Thyroid gland (tissue), 4 donors: ENCODE results near the gene CHCT1. TPM values are rescaled to one million over a fixed set of nuclear protein-coding genes. Genes with fewer than 3 reads are reported as not detected.
A peak's percentile ranks its signal among the peaks of the same experiment; 100 is the strongest.

Experiments used
- DNase-seq, 2 donors: peaks; one replicate each; pipeline ENCODE4 v3.0.0-alpha.2; 2019
- H3K27ac ChIP-seq, 3 donors: fragments of 200-600 bp; sonication (generic); 1 replicate in 2 of 3; 2 replicates in 1 of 3; pipeline ENCODE4 v1.5.1; 2016 to 2019; ENCODE audit warnings: mild to moderate bottlenecking in 1 of 3, moderate library complexity in 1 of 3
- H3K27me3 ChIP-seq: fragments of 200-600 bp; sonication (generic); one replicate; pipeline ENCODE4 v1.5.1; 2019
- H3K36me3 ChIP-seq, 2 donors: fragments of 200-600 bp; sonication (generic); one replicate each; pipeline ENCODE4 v1.5.1; 2016 to 2019
- H3K4me1 ChIP-seq, 2 donors: fragments of 200-600 bp; sonication (generic); one replicate each; pipeline ENCODE4 v1.5.1; 2017 to 2019
- H3K4me3 ChIP-seq, 3 donors: fragments of 200-600 bp; sonication (generic); replicated peaks in 1 of 3; 1 replicate in 2 of 3; 2 replicates in 1 of 3; pipeline ENCODE4 v1.5.1; 2016; ENCODE audit warnings: mild to moderate bottlenecking in 1 of 3
- H3K9me3 ChIP-seq: fragments of 200-600 bp; sonication (generic); one replicate; pipeline ENCODE4 v1.5.1; 2017
- POLR2A ChIP-seq, 2 donors: fragments of 450-650 bp; IDR thresholded peaks; one replicate each; pipeline ENCODE4 v1.6.1; 2017; ENCODE audit warnings: antibody characterized with exemption in 2 of 2, mild to moderate bottlenecking in 2 of 2, moderate library complexity in 1 of 2
- WGBS, 2 donors: methylation state at CpG; one replicate each; pipeline ENCODE4 v1.1.5; 2017; 5-methylcytosine and 5-hydroxymethylcytosine counted together
- intact Hi-C: fragments of 100-400 bp; cut with DNase I; formaldehyde crosslinking; loops from one replicate; pipeline ENCODE4 v1.15.1; 2023
- total RNA-seq, 4 donors: library from RNA; depleted of rRNA; stranded (reverse); fragments of >200 nt; gene quantifications; one replicate each; pipeline ENCODE4 v1.2.3, GENCODE V29; 2016
- TF ChIP-seq, protein P1 (sequence below), 6 experiments: fragments of 200-600 bp in 3 of 6; fragments of 450-650 bp in 3 of 6; sonication (generic) in 3 of 6; IDR thresholded peaks; one replicate each; pipeline ENCODE4 v1.5.1; 2016 to 2019; ENCODE audit warnings: antibody characterized with exemption in 6 of 6, mild to moderate bottlenecking in 2 of 6, inconsistent platforms in 1 of 6, moderate library complexity in 1 of 6

The CHCT1 gene
- total RNA-seq, 4 donors from 2014 or later = not detected

DNA sequence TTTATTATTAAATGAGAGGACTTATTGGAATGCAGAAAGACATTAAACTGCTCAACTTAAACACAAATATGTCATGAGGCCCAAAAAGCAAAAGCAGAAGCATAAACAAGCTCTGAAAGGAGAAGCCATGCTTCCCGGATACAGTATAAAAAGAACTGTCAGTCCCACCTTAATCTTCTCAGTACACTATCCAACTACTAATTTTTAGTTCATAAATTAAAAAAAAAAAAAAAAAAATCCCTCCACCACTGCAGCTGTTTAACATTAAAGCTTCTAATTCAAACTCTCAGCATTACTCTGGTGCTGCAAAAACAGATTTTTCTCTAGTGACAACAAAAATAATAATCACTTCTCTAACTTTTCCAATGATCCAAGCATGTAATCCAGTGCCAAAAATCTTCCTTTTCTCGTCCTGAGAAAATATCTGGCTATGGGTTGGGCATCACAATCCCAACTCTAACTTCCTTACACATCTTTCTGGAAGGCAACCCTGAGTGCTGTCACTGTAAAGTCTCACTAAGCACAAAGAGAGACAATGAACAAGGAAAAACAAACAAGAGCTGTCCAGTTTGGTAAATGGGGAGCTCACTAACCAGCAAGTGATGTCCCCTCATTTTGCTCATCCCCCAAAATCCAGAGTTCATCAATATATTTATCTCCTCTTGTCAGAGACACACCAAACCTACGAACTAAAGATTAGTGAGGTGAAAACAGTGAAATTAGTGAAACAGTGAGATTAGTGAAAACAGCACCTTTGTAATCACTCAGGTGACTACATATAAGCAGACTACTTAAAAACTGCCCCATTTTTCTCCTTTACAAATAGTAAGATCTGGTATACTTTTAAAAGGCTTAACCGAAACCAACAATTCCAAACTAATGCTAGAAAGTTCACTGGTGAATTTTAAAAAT lies 35.9 kb upstream of the CHCT1 start:
- Histone ChIP-seq H3K27me3 (no peaks in the 10 kb centered on the region), H3K4me3 (no peak overlapping the region), H3K4me1 (peaks cover 28 to 47% of the 10 kb centered on the region in 2 donors), H3K9me3 (no peaks in the 10 kb centered on the region), H3K36me3 (no peaks in the 10 kb centered on the region), H3K27ac (no peak overlapping the region)
- WGBS, 2 donors = 59 to 66% methylated on average over 4 of the region's 4 CpGs
- intact Hi-C loops = no loop called here
- TF ChIP-seq, protein P1, sequence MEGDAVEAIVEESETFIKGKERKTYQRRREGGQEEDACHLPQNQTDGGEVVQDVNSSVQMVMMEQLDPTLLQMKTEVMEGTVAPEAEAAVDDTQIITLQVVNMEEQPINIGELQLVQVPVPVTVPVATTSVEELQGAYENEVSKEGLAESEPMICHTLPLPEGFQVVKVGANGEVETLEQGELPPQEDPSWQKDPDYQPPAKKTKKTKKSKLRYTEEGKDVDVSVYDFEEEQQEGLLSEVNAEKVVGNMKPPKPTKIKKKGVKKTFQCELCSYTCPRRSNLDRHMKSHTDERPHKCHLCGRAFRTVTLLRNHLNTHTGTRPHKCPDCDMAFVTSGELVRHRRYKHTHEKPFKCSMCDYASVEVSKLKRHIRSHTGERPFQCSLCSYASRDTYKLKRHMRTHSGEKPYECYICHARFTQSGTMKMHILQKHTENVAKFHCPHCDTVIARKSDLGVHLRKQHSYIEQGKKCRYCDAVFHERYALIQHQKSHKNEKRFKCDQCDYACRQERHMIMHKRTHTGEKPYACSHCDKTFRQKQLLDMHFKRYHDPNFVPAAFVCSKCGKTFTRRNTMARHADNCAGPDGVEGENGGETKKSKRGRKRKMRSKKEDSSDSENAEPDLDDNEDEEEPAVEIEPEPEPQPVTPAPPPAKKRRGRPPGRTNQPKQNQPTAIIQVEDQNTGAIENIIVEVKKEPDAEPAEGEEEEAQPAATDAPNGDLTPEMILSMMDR (IDR thresholded peaks at IDR 0.05) = no peak
- TF ChIP-seq POLR2A (IDR thresholded peaks at IDR 0.05) = no peak
- no peak for DNase-seq

DNA sequence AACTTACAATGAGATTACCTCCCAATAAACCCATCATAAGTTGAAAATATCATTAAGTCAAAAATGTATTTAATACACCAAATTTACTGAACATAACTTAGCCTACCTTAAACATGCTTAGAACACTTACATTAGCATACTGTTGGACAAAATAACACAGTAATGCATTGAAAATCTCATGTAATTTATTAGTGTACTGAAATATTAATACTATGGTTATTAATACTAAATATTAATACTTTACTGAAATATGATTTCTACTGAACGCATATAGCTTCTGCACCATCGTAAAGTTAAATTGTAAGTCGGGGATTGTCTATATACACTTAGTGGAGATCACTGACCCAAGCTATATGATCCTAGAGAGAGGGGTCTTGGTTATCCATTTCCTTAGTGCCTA lies 34.6 kb upstream of the CHCT1 start:
- no peak for DNase-seq
- Histone ChIP-seq H3K4me3 (no peak overlapping the region), H3K9me3 (no peaks in the 10 kb centered on the region), H3K27me3 (no peaks in the 10 kb centered on the region), H3K36me3 (no peaks in the 10 kb centered on the region), H3K4me1 (peaks cover 28 to 47% of the 10 kb centered on the region in 2 donors), H3K27ac (no peak overlapping the region)
- intact Hi-C loops = no loop called here
- TF ChIP-seq POLR2A (IDR thresholded peaks at IDR 0.05) = no peak
- TF ChIP-seq, protein P1 (IDR thresholded peaks at IDR 0.05) = no peak
- 72 to 82% methylated on average over 3 of the region's 3 CpGs for WGBS, 2 donors

DNA sequence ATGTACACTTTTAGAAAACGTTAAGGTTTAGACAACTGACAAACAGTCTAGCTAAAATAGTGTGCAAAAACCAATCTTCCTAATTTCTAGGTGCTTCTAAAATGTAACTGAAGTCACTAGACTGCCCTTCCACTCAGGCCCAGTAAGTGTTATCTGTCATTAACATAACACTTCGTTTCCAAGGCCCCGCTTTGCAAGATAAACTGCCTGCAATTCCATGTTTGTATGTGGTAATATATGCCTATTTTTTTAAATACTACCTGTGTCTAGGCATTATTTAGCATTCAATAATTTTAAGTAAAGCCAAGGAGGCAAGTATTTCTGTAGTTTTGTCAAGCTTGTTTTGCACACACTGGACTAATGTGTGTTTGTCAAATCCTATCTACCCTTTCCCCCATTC lies 33.5 kb upstream of the CHCT1 start:
- H3K36me3 ChIP-seq = no peaks in the 10 kb centered on the region
- no peak overlapping the region for H3K4me3 ChIP-seq
- intact Hi-C loops = no loop called here
- TF ChIP-seq POLR2A (IDR thresholded peaks at IDR 0.05) = no peak
- TF ChIP-seq, protein P1 (IDR thresholded peaks at IDR 0.05) = no peak
- peak overlapping the region in 2 of 3 donors; percentile 23 to 26 for H3K27ac ChIP-seq
- H3K9me3 ChIP-seq = no peaks in the 10 kb centered on the region
- DNase-seq = no peak
- WGBS, 2 donors = 30 to 31% methylated on average over 3 of the region's 3 CpGs
- peaks cover 28 to 47% of the 10 kb centered on the region in 2 donors for H3K4me1 ChIP-seq
- no peaks in the 10 kb centered on the region for H3K27me3 ChIP-seq

DNA sequence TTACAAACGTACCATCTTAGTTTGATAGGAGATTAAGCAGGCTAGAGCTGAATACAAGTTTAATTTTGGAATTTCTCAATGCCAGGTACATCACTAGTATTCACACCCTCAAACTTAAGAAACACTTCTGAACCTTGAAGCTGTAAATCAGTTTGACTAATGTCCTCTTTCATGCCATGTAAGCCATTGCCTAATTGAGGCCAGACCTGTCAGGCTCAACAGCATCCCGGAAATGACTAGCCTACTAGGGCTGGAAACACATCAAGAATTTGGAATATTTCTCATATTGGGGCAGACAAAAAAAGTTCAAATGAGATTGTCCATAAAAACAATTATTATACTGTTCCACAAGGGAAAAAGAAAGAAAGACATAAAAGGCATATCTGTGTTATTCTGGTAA lies 32.1 kb upstream of the CHCT1 start:
- no peak for DNase-seq
- no peaks in the 10 kb centered on the region for H3K36me3 ChIP-seq
- intact Hi-C loops = loop anchor here (5.0 kb wide), 1 partner anchor 207 kb away; no protein-coding TSS in a partner anchor
- H3K9me3 ChIP-seq = no peaks in the 10 kb centered on the region
- peak overlapping the region in 1 of 3 donors; percentile 91 for H3K27ac ChIP-seq
- no peak for TF ChIP-seq POLR2A (IDR thresholded peaks at IDR 0.05)
- TF ChIP-seq, protein P1 (IDR thresholded peaks at IDR 0.05) = no peak
- H3K4me1 ChIP-seq = peaks cover 28 to 47% of the 10 kb centered on the region in 2 donors
- H3K4me3 ChIP-seq = no peak overlapping the region
- no peaks in the 10 kb centered on the region for H3K27me3 ChIP-seq
- WGBS, 2 donors = 62 to 73% methylated on average over 2 of the region's 2 CpGs

DNA sequence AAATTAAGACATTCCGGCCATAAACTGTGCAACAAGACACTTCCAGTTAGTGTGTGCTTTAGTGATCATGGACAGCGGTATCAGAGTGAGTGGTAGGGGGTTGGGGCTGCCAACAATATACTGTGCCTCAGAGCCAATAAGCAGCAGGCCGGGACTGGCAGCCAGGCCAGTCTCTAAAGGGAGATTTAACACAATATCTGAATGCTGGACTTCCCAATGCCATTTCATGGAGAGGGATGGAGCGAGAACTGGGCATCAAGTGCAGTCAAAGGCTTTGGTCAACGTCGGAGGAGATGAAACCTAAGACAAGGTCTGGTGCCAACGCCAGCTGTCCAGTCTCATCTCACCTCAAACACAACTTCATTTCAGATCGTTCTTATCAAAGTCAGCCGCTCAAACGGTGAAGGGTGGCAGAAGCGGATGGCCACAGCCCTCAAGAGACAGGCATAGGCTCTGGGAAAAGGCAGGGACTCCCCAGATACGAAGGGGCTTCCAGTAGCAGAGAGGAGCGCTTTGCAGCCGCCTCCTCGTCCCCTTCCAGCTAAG lies 31.3 kb upstream of the CHCT1 start:
- Histone ChIP-seq H3K36me3 (no peaks in the 10 kb centered on the region), H3K27me3 (no peaks in the 10 kb centered on the region), H3K27ac (peak overlapping the region; percentile 74 to 93 (median 91)), H3K9me3 (no peaks in the 10 kb centered on the region), H3K4me3 (peak overlapping the region; percentile 67 to 88 (median 83)), H3K4me1 (peaks cover 23 to 40% of the 10 kb centered on the region in 2 donors)
- intact Hi-C loops = loop anchor here (5.0 kb wide), 1 partner anchor 206 kb away; no protein-coding TSS in a partner anchor
- 4 to 6% methylated on average over 13 to 15 of the region's 15 CpGs for WGBS, 2 donors
- TF ChIP-seq POLR2A (IDR thresholded peaks at IDR 0.05) = no peak
- TF ChIP-seq, protein P1 (IDR thresholded peaks at IDR 0.05) = no peak
- DNase-seq = peak; percentile 37 to 54
